WTC11 (cell line): Measurements from ENCODE around the gene KLHL40. TPM values are rescaled to one million over a fixed set of nuclear protein-coding genes. Genes with fewer than 3 reads are reported as not detected.

ENCODE experiments used
- ATAC-seq: fragments of 200-7000 bp; cut with Tn5 transposase; 2 replicates; pipeline ENCODE4 v1.10.0; 2021; ENCODE audit warnings: mild to moderate bottlenecking, moderate library complexity
- CTCF ChIA-PET: fragments of 300-600 bp; sonication (Branson Sonifier 250); formaldehyde crosslinking; loops from one replicate; lab custom pipeline; 2021; ENCODE audit warnings: antibody characterized with exemption; lab: Charles Lee
- POLR2A ChIA-PET: fragments of 350-600 bp; sonication (Branson Sonifier 250); formaldehyde crosslinking; loops from one replicate; lab custom pipeline; 2021; ENCODE audit warnings: antibody characterized with exemption; lab: Charles Lee
- DNase-seq: peaks from one replicate; pipeline ENCODE4 v3.0.0; 2021; ENCODE audit warnings: low spot score
- H3K27ac Mint-ChIP-seq: 2 replicates; pipeline ENCODE4 v1.8.0; 2021; ENCODE audit warnings: mixed read lengths
- H3K27me3 Mint-ChIP-seq: 2 replicates; pipeline ENCODE4 v1.8.0; 2021; ENCODE audit warnings: low read depth, mild to moderate bottlenecking, moderate library complexity, mixed read lengths
- H3K36me3 Mint-ChIP-seq: 2 replicates; pipeline ENCODE4 v1.8.0; 2021; ENCODE audit warnings: mixed read lengths
- H3K4me1 Mint-ChIP-seq: 2 replicates; pipeline ENCODE4 v1.8.0; 2022; ENCODE audit warnings: mixed read lengths
- H3K4me3 Mint-ChIP-seq: 2 replicates; pipeline ENCODE4 v1.8.0; 2021; ENCODE audit warnings: mild to moderate bottlenecking, moderate library complexity, mixed read lengths
- H3K9me3 Mint-ChIP-seq: 2 replicates; pipeline ENCODE4 v1.8.0; 2021; ENCODE audit warnings: mixed read lengths
- AFF4 ChIP-seq: sonication (generic); formaldehyde crosslinking; IDR thresholded peaks from 2 replicates; pipeline ENCODE4 v1.8.1; 2023; ENCODE audit warnings: mild to moderate bottlenecking, missing genetic modification reagents, borderline replicate concordance
- CREM ChIP-seq: sonication (generic); formaldehyde crosslinking; IDR thresholded peaks from 2 replicates; pipeline ENCODE4 v1.8.1; 2022; ENCODE audit warnings: mild to moderate bottlenecking, missing genetic modification reagents, moderate library complexity
- E2F1 ChIP-seq: sonication (generic); formaldehyde crosslinking; IDR thresholded peaks from 2 replicates; pipeline ENCODE4 v1.8.0; 2022; ENCODE audit warnings: mild to moderate bottlenecking, missing genetic modification reagents
- E2F4 ChIP-seq: sonication (generic); formaldehyde crosslinking; IDR thresholded peaks from 2 replicates; pipeline ENCODE4 v1.8.1; 2022; ENCODE audit warnings: low read depth, mild to moderate bottlenecking, moderate library complexity, missing genetic modification reagents, borderline replicate concordance
- ETV6 ChIP-seq: sonication (generic); formaldehyde crosslinking; IDR thresholded peaks from 2 replicates; pipeline ENCODE4 v1.8.1; 2022; ENCODE audit warnings: mild to moderate bottlenecking, missing genetic modification reagents
- JUN ChIP-seq: sonication (generic); formaldehyde crosslinking; IDR thresholded peaks from 2 replicates; pipeline ENCODE4 v1.8.0; 2023; ENCODE audit warnings: mild to moderate bottlenecking, missing genetic modification reagents
- NFYB ChIP-seq: sonication (generic); formaldehyde crosslinking; conservative IDR thresholded peaks from 2 replicates; pipeline ENCODE4 v1.8.0; 2022; ENCODE audit warnings: low read depth, missing genetic modification reagents
- NR1H2 ChIP-seq: sonication (generic); formaldehyde crosslinking; IDR thresholded peaks from 2 replicates; pipeline ENCODE4 v1.9.0; 2021; ENCODE audit warnings: mild to moderate bottlenecking, moderate library complexity, missing genetic modification reagents
- NR2C2 ChIP-seq: sonication (generic); formaldehyde crosslinking; IDR thresholded peaks from 2 replicates; pipeline ENCODE4 v1.8.0; 2022; ENCODE audit warnings: mild to moderate bottlenecking, missing genetic modification reagents
- RORB ChIP-seq: fragments of 250-450 bp; sonication (Bioruptor Pico); IDR thresholded peaks from 2 replicates; pipeline ENCODE4 v1.9.0; 2021; ENCODE audit warnings: mild to moderate bottlenecking
- SMAD3 ChIP-seq: sonication (generic); formaldehyde crosslinking; IDR thresholded peaks from 2 replicates; pipeline ENCODE4 v1.8.0; 2022; ENCODE audit warnings: missing genetic modification reagents, mild to moderate bottlenecking, borderline replicate concordance
- STAT6 ChIP-seq: sonication (generic); formaldehyde crosslinking; conservative IDR thresholded peaks from 2 replicates; pipeline ENCODE4 v1.8.1; 2023; ENCODE audit warnings: mild to moderate bottlenecking, low read depth, missing genetic modification reagents, moderate library complexity
- ZBTB43 ChIP-seq: sonication (generic); formaldehyde crosslinking; IDR thresholded peaks from 2 replicates; pipeline ENCODE4 v1.8.1; 2023; ENCODE audit warnings: mild to moderate bottlenecking, missing genetic modification reagents
- ZNF317 ChIP-seq: sonication (generic); formaldehyde crosslinking; IDR thresholded peaks from 2 replicates; pipeline ENCODE4 v1.8.1; 2023; ENCODE audit warnings: low read depth, mild to moderate bottlenecking, moderate library complexity, missing genetic modification reagents, borderline replicate concordance
- total RNA-seq: library from RNA; stranded (reverse); gene quantifications from 3 replicates; pipeline ENCODE4 v1.2.3, GENCODE V29; 2021
- TF ChIP-seq, protein P1 (sequence below): fragments of 250-450 bp; sonication (Bioruptor Pico); IDR thresholded peaks from 2 replicates; pipeline ENCODE4 v1.8.0; 2021; ENCODE audit warnings: mild to moderate bottlenecking

The KLHL40 gene
- total RNA-seq, 1 experiment from 2014 or later, result not detected

GRCh38 chr3:42691816-42692666 lies 6.7 kb downstream of the KLHL40 start:
- Mint-ChIP-seq H3K4me1 (peaks cover 18% of the 10 kb centered on the region), H3K4me3 (no peak overlapping the region), H3K27me3 (peaks cover 3% of the 10 kb centered on the region; the same call in 1 of the 2 replicates), H3K9me3 (no peaks in the 10 kb centered on the region), H3K27ac (no peak overlapping the region), H3K36me3 (no peaks in the 10 kb centered on the region)
- POLR2A ChIA-PET, result no interaction called here
- ATAC-seq (no peak), DNase-seq (no peak)
- CTCF ChIA-PET, result no interaction called here
- TF ChIP-seq E2F1 (CRISPR knock-in tag) (no peak), ETV6 (CRISPR knock-in tag) (no peak), E2F4 (CRISPR knock-in tag) (no peak), ZBTB43 (CRISPR knock-in tag) (no peak), CREM (CRISPR knock-in tag) (no peak), AFF4 (CRISPR knock-in tag) (no peak)

DNA sequence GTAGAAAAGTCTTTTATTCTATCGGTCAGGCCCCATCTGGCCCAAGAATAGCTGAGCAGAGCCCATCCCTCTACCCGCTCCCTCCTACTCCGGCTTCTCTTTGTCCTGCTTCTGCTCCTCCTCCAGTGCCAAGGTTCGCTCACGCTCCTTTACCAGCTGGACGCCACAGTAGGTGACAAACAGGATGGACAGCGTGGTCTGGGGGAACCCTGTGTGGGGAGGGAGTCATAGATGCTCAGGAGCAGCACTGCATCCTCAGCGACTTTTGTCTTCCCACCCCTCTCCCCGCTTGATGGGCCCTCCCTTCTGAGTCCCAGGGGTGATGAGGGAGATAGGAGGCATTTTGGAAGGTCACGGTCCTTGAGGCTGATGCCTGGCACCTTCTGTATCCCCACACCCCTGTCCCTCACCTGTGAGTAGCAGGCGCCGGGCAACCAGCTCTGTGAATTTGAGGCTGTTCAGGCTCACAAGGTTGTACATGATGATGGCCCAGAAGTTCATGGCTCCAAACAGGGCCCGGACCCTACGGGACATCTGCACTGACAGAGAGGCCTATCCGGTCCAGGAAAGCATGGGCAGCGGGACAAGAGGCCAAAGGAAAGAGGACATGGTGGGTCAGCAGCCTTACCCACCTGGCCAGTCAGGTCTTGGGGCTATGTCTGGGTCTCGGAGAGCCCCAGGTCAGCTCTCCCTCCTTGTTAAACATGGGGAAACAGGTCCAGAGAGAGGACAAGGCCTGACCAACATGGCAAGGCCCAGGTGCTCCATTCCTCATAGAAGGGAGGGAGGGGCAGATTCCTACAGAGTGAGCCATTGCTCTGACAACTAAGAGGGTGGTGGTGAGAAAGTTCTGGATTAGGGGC lies 7.6 kb downstream of the KLHL40 start:
- ChIA-PET CTCF (interaction anchor here (0.8 kb wide), 1 partner anchor 19 kb away, joined by 3 read pairs; no protein-coding TSS in a partner anchor), POLR2A (no interaction called here)
- Mint-ChIP-seq H3K36me3 (no peaks in the 10 kb centered on the region), H3K9me3 (no peaks in the 10 kb centered on the region), H3K4me3 (no peak overlapping the region), H3K27me3 (peaks cover 3% of the 10 kb centered on the region; the same call in 1 of the 2 replicates), H3K4me1 (peaks cover 18% of the 10 kb centered on the region), H3K27ac (no peak overlapping the region)
- DNase-seq (no peak), ATAC-seq (no peak)
- TF ChIP-seq STAT6 (CRISPR knock-in tag), result no peak
- no peak for TF ChIP-seq NR1H2
- TF ChIP-seq, protein P1, sequence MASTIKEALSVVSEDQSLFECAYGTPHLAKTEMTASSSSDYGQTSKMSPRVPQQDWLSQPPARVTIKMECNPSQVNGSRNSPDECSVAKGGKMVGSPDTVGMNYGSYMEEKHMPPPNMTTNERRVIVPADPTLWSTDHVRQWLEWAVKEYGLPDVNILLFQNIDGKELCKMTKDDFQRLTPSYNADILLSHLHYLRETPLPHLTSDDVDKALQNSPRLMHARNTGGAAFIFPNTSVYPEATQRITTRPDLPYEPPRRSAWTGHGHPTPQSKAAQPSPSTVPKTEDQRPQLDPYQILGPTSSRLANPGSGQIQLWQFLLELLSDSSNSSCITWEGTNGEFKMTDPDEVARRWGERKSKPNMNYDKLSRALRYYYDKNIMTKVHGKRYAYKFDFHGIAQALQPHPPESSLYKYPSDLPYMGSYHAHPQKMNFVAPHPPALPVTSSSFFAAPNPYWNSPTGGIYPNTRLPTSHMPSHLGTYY (CRISPR knock-in tag), result no peak
- TF ChIP-seq JUN (CRISPR knock-in tag), result no peak
- no peak for TF ChIP-seq SMAD3 (CRISPR knock-in tag)
- TF ChIP-seq NFYB, result no peak
- no peak for TF ChIP-seq ZNF317
- TF ChIP-seq RORB (CRISPR knock-in tag), result no peak
- TF ChIP-seq AFF4 (CRISPR knock-in tag), result no peak
- no peak for TF ChIP-seq NR2C2 (CRISPR knock-in tag)
